ENCODE data around the gene AFF3. TPM values are rescaled to one million over a fixed set of nuclear protein-coding genes. Genes with fewer than 3 reads are reported as not detected.

AFF3 gene
- total RNA-seq, 1 experiment from 2014 or later: 0.22 TPM

- Histone ChIP-seq H2BK12ac (ENCODE audit: insufficient read length, low read depth, low read length) (no peak overlapping the region), H2BK5ac (ENCODE audit: insufficient read length, low read length) (no peak overlapping the region), H4K91ac (ENCODE audit: insufficient read length, low read depth, low read length) (no peak overlapping the region), H3T11ph (ENCODE audit: low read length) (no peak overlapping the region), H2AK5ac (ENCODE audit: insufficient read length, low read length) (no peak overlapping the region), H2BK20ac (ENCODE audit: low read depth, low read length, poor library complexity, severe bottlenecking) (no peak overlapping the region), H3K27ac (ENCODE audit: insufficient read length, low read depth, low read length) (no peak overlapping the region), H3K27me3 (ENCODE audit: insufficient read depth, low read length) (no peaks in the 10 kb centered on the region), H3K9ac (ENCODE audit: extremely low read depth, insufficient read length, low read length) (no peak overlapping the region), H4K5ac (ENCODE audit: insufficient read length, low read depth, low read length) (no peak overlapping the region), H3K9me3 (ENCODE audit: control insufficient read depth, low read depth, low read length) (no peaks in the 10 kb centered on the region), H3K79me2 (ENCODE audit: insufficient read depth, low read length) (no peaks in the 10 kb centered on the region), H4K8ac (replicated peaks; ENCODE audit: insufficient read length, low read depth, low read length) (no peak overlapping the region), H3K79me1 (ENCODE audit: insufficient read depth, low read depth, low read length, poor library complexity, severe bottlenecking) (no peaks in the 10 kb centered on the region), H3K4ac (ENCODE audit: low read depth, low read length) (no peak overlapping the region), H4K20me1 (ENCODE audit: control insufficient read depth, insufficient read depth, insufficient read length) (no peaks in the 10 kb centered on the region), H2AFZ (ENCODE audit: low read length) (no peak overlapping the region), H3K14ac (ENCODE audit: insufficient read depth, low read length) (no peak overlapping the region), H2BK15ac (ENCODE audit: low read depth, low read length) (no peak overlapping the region), H3K23me2 (ENCODE audit: insufficient read length, low read depth, low read length, poor library complexity, severe bottlenecking) (no peaks in the 10 kb centered on the region), H3K23ac (ENCODE audit: insufficient read length, low read depth, low read length) (no peak overlapping the region), H3K18ac (ENCODE audit: insufficient read length, low read depth, low read length) (no peak overlapping the region), H3K4me2 (ENCODE audit: insufficient read depth, insufficient read length, low read length) (no peak overlapping the region), H3K4me1 (ENCODE audit: insufficient read depth, low read length) (peaks cover 3% of the 10 kb centered on the region; the same call in 1 of the 2 replicates), H2BK120ac (ENCODE audit: low read depth, low read length, poor library complexity, severe bottlenecking) (no peak overlapping the region), H3K56ac (ENCODE audit: insufficient read length, low read depth, low read length) (no peak overlapping the region)
- H3K4me1 Mint-ChIP-seq: peaks cover 37 to 45% of the 10 kb centered on the region in 2 experiments
- no peak overlapping the region for H3K4me3 Mint-ChIP-seq
- no peak for DNase-seq
- peak overlapping the region in 1 of 3 experiments; percentile 68; a peak in 1 of 7 replicates for H3K27ac Mint-ChIP-seq
- no CpG with 5 or more reads among the region's 3 CpGs for WGBS (ENCODE audit: extremely low coverage, insufficient read length, low lambda C conversion rate)
- H3K36me3 Mint-ChIP-seq (ENCODE audit: insufficient read depth in 1 of 3, low read depth in 3 of 3): no peaks in the 10 kb centered on the region
- TF ChIP-seq CTCF (conservative IDR thresholded peaks at IDR 0.05): no peak
- H3K9me3 Mint-ChIP-seq: no peaks in the 10 kb centered on the region
- H3K27me3 Mint-ChIP-seq (ENCODE audit: low read depth): no peaks in the 10 kb centered on the region
These were observed 434.2 kb downstream of the AFF3 start for GRCh38 chr2:99708231-99708630.
